HG03039 (cell line): ENCODE results near the gene PDE6A.

ENCODE experiments used
- ATAC-seq: cut with Tn5 transposase; IDR thresholded peaks from one replicate; pipeline ENCODE4 v1.9.1; 2021; ENCODE audit warnings: mild to moderate bottlenecking, moderate library complexity; ENCODE audit not compliant: unreplicated experiment

The PDE6A gene

GRCh38 chr5:149930749-149931574 lies 13.6 kb downstream of the PDE6A start:
- no peak for ATAC-seq

- no peak for ATAC-seq
Measured at GRCh38 chr5:149930043-149930748, 14.4 kb downstream of the PDE6A start.

DNA sequence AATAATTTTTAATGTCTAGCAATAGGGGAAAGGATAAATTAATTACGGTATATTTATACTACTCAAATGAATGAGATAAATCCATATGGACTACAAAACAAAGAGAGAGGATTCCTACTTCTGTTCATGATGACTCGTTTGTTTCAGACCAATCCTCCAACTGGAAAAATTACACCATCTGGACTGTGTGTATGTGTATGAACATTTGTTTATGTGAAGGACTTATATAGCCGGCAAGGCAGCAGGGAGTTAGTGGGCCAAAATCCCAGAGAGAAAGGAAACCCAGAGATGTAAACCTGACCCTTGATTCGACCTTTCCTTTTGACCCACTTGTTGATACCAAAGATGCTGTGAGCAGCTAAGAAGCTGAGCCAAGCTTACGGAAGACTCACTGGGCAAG lies 20.1 kb downstream of the PDE6A start:
- no peak for ATAC-seq

DNA sequence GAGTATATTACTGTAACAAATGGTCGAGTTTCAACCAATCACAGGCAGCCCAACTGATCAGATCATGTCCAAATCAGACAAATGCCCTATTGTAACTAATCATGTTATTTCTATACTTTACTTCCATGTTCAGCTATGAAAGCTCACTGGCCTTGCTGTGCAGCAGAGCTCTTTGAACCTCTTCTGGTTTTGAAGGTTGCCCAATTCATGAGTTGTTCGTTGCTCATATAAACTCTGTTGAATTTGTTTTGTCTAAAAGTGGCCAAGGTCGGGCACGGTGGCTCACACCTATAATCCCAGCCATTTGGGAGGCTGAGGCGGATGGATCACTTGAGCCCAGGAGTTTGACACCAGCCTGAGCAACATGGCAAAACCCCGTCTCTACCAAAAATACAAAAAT lies 21.6 kb downstream of the PDE6A start:
- ATAC-seq = no peak

DNA sequence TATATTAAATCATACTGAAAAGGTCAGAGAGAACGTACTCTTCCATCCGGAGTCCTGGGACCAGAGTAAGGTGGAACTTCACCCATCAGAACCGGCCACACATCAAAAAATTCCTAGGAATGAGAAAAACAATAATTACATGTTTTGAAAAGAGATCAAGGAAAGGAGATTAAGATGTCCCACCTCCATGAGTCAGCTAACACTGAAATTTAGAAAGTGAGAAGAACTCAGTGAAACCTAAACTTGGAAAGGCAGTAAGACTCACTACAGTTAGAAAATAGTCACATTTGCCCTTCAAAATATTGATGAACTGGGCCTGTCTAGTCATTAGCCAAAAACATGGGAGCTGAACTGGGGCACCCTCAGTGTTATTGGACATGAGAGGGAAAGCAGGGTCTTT lies 23.0 kb downstream of the PDE6A start:
- no peak for ATAC-seq

- ATAC-seq = no peak
Measured at GRCh38 chr5:149917073-149917676, 27.4 kb downstream of the PDE6A start.

DNA sequence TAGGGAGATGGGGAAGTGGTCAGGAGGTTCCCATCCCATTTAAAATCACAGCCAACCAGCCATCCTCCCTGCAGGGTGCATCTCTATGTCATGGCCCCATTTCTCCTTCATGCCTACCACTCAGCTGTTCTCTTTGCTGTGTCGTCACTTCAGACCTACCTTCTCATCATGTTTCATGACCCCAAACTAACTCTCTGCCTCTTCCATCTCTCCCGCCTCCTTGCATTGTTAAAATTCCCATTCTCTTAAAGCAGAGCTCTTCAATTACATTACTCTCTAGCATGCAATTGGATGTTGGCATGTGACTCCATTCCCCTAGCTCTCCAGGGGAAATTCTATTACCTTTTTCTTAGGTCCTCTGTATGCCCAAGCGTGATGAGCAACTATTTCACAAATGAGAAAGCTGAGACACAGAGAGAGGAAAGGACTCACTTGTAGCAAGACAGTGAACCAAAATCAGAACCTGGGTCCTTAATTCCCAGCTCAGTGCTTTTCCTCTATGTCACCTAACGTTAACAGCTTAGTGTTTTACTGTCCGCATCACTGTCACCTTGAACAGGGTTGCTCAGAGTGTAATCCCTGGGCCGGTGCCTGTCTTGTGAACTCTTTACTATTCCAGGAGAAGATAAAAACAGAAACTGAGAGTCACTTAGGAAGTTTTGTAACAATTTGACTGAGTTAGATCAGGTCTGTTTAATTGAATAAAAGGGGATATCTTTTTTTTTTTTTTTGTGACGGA lies 28.1 kb downstream of the PDE6A start:
- ATAC-seq = no peak

DNA sequence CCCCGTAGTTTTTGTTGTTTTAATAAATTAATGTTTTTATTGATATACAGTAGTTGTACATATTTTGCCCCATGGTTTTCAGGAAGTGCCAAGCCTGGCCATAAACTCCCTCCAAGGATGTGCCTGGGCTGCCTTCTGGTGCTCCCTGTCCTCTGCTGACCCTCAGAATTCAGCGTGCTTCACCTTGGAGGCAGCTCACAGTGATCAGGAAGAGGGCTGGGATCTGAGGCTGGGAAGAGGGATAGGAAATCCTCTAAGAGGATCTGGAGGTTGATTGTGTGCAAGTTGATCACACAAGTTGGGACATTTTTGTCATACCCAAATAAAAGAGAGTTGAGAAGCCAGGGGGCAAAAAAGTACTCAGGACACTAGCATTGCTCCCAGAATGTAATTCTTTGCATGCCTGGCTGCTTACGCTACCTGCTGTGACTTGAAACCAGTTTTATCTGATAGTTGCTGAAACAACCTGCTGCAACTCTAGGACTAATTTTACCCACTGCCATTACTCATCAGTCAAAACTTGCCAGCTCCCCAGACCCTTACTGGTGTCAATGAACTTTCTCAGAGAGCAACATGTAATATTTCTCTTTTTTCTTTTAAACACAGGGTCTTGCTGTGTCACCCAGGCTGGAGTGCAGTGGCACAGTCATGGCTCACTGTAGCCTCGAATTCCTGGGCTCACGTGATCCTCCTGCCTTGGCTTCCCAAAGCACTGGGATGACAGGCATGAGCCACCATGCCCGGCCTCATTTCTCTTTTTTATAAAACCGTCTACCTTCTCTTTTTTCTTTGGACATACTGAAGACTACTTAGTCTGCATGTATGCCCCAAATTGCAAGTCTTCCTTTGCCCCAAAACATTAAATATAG lies 29.0 kb downstream of the PDE6A start:
- ATAC-seq = no peak

- ATAC-seq = no peak
Measured at GRCh38 chr5:149913436-149914419, 30.9 kb downstream of the PDE6A start.

- ATAC-seq = no peak
Measured at GRCh38 chr5:149912226-149912871, 32.2 kb downstream of the PDE6A start.

GRCh38 chr5:149911031-149911430 lies 33.6 kb downstream of the PDE6A start:
- no peak for ATAC-seq

DNA sequence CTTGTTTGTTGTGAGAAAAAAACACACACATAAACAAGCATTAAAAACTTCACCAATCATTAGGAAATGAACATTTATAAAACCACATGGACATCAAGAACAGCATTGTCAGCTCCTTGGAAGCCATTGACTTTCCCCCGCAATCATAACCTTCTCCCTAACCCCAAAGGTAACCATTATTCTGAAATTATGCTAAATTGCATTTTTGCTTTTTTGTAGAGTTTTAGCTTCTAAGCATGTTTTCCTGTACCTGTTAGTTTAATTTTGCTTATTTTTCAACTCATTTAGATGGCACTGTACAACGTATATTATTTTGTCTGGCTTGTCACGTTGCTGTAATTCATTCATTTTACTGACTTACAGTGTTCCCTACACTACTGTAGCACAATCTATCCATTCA lies 36.8 kb downstream of the PDE6A start:
- no peak for ATAC-seq

DNA sequence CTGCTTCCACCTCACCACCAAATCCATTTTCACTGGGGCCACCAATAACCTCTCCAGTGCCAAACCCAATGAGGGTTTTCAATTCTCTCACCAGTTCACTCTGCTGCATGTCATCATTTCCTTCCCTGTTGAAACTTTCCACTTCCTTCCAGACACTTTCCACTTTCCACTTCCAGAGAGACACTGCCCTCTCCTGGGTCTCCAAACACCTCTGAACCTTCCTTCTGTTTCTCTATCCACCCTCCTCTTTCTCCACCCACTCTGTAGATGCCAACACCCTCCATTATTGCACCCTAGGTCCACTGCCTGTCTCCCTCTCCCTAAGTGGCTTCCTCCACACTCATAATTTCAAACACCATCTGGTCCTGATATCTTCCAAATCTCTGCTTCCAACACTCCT lies 39.6 kb downstream of the PDE6A start:
- ATAC-seq = no peak

- no peak for ATAC-seq
Measured at GRCh38 chr5:149904293-149904886, 40.2 kb downstream of the PDE6A start.

DNA sequence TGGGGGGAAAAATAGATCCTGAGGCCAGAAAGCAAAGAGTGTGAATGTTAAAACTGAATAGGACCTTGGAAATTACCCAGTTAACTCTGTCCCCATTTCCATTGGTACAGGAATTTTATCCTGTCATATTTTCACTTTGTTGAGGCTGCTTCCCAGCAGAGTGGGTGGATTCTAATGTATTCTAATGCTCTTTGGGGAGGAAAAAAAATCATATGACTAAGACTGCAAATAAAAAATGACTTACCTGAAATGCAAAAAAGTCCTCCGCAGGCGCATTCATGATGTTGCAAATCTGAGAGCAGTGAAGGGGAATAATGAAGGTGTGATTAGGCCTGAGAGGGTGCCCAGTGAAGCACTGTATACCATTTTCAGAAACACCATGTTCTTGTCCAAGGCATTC lies 41.2 kb downstream of the PDE6A start:
- ATAC-seq = no peak

DNA sequence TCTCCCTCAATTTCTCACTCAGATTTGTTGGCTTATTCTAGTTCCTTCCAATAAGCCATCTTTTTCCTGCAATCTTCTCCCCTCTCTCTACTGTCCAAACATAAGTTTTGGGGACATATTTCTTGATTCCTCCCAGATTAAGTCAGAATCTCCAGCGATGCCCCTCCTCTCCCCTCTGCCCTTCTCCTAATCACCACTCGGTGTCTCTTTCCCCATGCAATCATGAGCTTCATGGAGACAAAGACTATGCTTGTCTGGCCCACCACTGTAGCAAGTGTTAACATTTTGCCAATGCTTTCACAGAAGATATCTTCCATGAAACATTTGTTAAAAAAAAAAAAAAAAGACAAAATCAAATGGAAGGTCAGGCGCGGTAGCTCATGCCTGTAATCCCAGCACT lies 42.4 kb downstream of the PDE6A start:
- ATAC-seq = no peak

DNA sequence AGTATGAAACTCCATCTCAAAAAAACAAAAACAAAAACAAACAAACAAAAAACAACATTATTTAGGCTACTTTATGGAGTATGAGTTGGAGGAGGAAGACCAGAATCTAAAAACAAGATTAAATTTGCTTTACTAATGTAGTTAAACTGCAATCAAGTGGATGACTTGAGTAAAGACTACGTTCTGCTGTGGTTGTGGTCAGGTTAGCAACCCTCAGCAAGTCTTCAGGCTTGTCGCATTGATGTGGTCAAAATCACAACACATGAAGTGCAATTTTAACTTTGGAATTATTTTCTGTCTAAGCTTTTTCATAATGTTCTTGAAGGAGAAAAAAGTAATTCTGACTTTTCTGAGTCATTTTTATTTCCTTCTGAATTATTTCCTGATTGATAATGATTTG lies 43.1 kb downstream of the PDE6A start:
- no peak for ATAC-seq

- ATAC-seq = no peak
Measured at GRCh38 chr5:149900390-149900789, 44.2 kb downstream of the PDE6A start.
